ENCODE data around the gene DENND2D. TPM values are rescaled to one million over a fixed set of nuclear protein-coding genes. Genes with fewer than 3 reads are reported as not detected.

DENND2D gene
- total RNA-seq, 1 donor from 2014 or later = not detected

- peaks cover 33% of the 10 kb centered on the region for H3K27me3 Mint-ChIP-seq (ENCODE audit: unreplicated experiment)
- H3K9me3 Mint-ChIP-seq (ENCODE audit: unreplicated experiment) = no peaks in the 10 kb centered on the region
- H3K4me3 Mint-ChIP-seq (ENCODE audit: unreplicated experiment) = peak overlapping the region; percentile 30
- no peaks in the 10 kb centered on the region for H3K36me3 Mint-ChIP-seq (ENCODE audit: unreplicated experiment)
- DNase-seq (ENCODE audit: extremely low spot score, unreplicated experiment) = peak; percentile 82
- no peak for TF ChIP-seq CTCF (IDR thresholded peaks at IDR 0.05)
- peaks cover 3% of the 10 kb centered on the region for H3K4me1 Mint-ChIP-seq (ENCODE audit: unreplicated experiment)
- H3K27ac Mint-ChIP-seq (ENCODE audit: unreplicated experiment) = no peak overlapping the region
Observed at GRCh38 chr1:111203681-111204200, 3.3 kb upstream of the DENND2D start.

DNA sequence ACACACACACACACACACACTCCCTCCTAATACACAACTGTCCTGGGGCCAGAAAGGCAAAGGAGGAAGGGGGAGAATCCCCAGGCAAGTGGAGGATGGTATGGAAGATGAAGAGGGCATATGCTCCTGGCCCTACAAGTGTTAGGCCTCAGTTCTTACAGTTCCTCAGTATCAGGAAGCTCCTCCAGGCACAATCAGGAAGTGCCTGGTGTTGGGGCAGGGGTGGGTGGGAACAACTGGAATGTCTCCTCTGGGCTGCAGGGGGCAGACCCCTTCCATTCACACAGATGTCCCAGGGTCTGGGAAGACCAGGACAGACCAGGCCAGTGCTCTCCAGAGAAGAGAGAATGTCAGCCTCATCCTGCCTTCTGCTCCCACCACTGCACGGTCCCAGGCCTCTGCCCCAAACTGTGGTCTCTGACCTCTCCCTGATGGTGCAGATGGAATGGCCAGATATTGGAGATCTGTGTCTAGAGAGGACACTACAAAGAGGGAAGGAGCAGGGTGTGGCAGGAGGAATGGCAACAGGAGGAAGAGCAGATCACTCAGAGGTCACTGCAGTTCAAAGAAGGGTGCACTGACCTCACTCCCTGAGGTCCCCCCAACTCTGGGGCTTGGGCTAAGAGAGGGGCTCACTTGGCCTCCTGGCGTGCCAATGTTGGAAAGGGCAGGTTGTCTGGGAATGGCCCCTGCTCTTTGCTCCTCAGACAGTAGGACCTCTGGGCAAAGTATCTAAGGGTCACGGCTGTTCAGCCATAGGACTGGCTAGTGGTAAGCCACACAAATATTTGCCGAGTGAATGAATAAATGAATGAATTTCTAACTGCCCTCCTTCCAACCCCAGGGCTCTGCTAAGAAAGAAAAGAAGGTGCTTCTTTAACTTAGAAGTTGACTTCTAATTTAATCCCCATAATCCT, 2.5 kb upstream of the DENND2D start:
- H3K27me3 Mint-ChIP-seq (ENCODE audit: unreplicated experiment) = peaks cover 26% of the 10 kb centered on the region
- H3K4me1 Mint-ChIP-seq (ENCODE audit: unreplicated experiment) = peaks cover 3% of the 10 kb centered on the region
- H3K27ac Mint-ChIP-seq (ENCODE audit: unreplicated experiment) = no peak overlapping the region
- DNase-seq (ENCODE audit: extremely low spot score, unreplicated experiment) = peak; percentile 62
- H3K9me3 Mint-ChIP-seq (ENCODE audit: unreplicated experiment) = no peaks in the 10 kb centered on the region
- no peak overlapping the region for H3K4me3 Mint-ChIP-seq (ENCODE audit: unreplicated experiment)
- TF ChIP-seq CTCF (IDR thresholded peaks at IDR 0.05) = no peak
- no peaks in the 10 kb centered on the region for H3K36me3 Mint-ChIP-seq (ENCODE audit: unreplicated experiment)

DNA sequence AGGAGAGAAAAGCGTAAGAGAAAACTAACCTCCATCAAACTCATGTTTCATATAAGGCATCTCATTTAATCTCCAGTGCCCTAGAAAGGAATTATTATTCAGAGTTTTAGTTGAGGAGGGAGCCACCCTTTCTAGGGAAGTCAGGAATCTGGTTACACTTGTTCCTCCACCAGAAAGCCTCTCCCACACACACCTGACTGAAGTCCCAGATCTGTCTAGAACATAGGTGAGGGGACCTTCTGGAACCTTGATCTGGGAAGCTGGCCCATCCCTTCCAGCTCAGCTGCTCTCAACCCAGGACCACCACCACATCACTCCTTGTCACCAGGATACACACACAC, 1.9 kb upstream of the DENND2D start:
- no peak for TF ChIP-seq CTCF (IDR thresholded peaks at IDR 0.05)
- H3K4me3 Mint-ChIP-seq (ENCODE audit: unreplicated experiment) = no peak overlapping the region
- H3K27me3 Mint-ChIP-seq (ENCODE audit: unreplicated experiment) = peaks cover 20% of the 10 kb centered on the region
- H3K4me1 Mint-ChIP-seq (ENCODE audit: unreplicated experiment) = peaks cover 3% of the 10 kb centered on the region
- DNase-seq (ENCODE audit: extremely low spot score, unreplicated experiment) = no peak
- H3K27ac Mint-ChIP-seq (ENCODE audit: unreplicated experiment) = no peak overlapping the region
- no peaks in the 10 kb centered on the region for H3K9me3 Mint-ChIP-seq (ENCODE audit: unreplicated experiment)
- H3K36me3 Mint-ChIP-seq (ENCODE audit: unreplicated experiment) = no peaks in the 10 kb centered on the region

DNA sequence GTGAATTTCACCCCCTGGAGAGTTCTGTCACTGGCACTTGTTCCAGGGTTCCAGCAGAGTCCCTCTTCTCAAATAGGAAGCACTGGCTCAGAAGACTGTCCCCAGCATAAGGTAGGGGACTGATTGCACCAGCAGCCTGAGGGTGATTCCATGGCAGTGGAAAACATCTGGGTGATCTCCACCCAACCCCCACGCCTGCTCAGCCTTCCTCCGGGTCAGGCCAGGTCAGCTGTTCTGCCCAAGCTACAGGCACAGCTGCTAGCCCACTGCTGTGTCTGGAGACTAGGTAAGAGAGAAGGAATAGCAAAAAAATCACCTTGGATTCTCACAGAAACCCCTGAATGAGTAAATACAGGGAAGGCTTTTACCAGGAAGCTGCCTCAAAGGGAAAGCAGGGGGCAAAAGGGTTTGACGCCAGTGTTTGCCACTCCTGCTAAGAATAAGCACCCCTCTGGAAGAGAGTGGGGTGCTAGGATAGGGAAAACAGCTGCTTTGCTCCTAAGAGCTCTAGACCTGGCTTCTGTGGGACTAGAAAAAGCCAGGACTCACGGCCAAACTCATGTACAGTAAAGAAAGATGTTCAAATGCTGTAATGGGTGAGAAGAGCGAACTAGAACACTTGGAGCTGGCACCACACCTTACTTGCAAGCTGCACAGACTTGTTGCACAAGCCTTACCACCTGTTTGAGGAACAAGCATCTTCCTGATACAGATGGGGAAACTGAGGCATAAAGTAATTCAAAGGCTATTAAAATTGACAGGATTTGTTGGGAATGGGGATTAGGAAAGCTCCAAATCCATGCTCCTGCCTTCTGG, 1.0 kb upstream of the DENND2D start:
- Mint-ChIP-seq H3K4me1 (ENCODE audit: unreplicated experiment) (peaks cover 3% of the 10 kb centered on the region), H3K36me3 (ENCODE audit: unreplicated experiment) (no peaks in the 10 kb centered on the region), H3K9me3 (ENCODE audit: unreplicated experiment) (no peaks in the 10 kb centered on the region), H3K27me3 (ENCODE audit: unreplicated experiment) (peaks cover 15% of the 10 kb centered on the region), H3K4me3 (ENCODE audit: unreplicated experiment) (no peak overlapping the region), H3K27ac (ENCODE audit: unreplicated experiment) (no peak overlapping the region)
- no peak for TF ChIP-seq CTCF (IDR thresholded peaks at IDR 0.05)
- no peak for DNase-seq (ENCODE audit: extremely low spot score, unreplicated experiment)

DNA sequence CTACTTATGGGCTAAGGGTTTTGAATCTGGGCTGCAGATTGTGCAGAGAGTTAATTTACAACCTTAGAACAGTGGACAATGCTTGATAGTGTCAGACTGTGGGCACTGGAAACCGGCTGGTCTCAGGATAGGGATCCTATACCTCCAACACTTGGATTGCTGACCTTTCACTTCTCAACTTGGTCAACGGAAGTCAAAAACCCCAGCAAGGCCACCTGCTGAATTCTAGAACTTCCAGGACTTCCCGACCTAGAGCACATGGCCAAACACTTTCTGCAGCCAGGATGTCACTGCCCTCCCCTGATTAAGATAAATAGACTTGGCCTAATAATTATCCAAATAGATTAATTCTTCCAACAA, 336 bp upstream of the DENND2D start:
- Mint-ChIP-seq H3K27me3 (ENCODE audit: unreplicated experiment) (peaks cover 10% of the 10 kb centered on the region), H3K4me1 (ENCODE audit: unreplicated experiment) (peaks cover 3% of the 10 kb centered on the region), H3K9me3 (ENCODE audit: unreplicated experiment) (no peaks in the 10 kb centered on the region), H3K27ac (ENCODE audit: unreplicated experiment) (no peak overlapping the region), H3K36me3 (ENCODE audit: unreplicated experiment) (no peaks in the 10 kb centered on the region), H3K4me3 (ENCODE audit: unreplicated experiment) (no peak overlapping the region)
- TF ChIP-seq CTCF (IDR thresholded peaks at IDR 0.05) = no peak
- DNase-seq (ENCODE audit: extremely low spot score, unreplicated experiment) = no peak
